WTC11 (cell line): ENCODE results near the gene HBD.

ENCODE experiments used
- FOXK1 ChIP-seq: sonication (generic); formaldehyde crosslinking; IDR thresholded peaks from 2 replicates; pipeline ENCODE4 v1.8.0; 2022; ENCODE audit warnings: mild to moderate bottlenecking, moderate library complexity, missing genetic modification reagents
- ZNF263 ChIP-seq: sonication (generic); formaldehyde crosslinking; IDR thresholded peaks from 2 replicates; pipeline ENCODE4 v1.8.1; 2022; ENCODE audit warnings: low read depth, mild to moderate bottlenecking, moderate library complexity, missing genetic modification reagents

- no peak for TF ChIP-seq FOXK1 (CRISPR knock-in tag)
- TF ChIP-seq ZNF263 (CRISPR knock-in tag), result no peak
Observed at GRCh38 chr11:5267033-5267563, 32.8 kb upstream of the HBD start.
